WTC11 (cell line): ENCODE results near the gene RNF146. TPM values are rescaled to one million over a fixed set of nuclear protein-coding genes. Genes with fewer than 3 reads are reported as not detected.

Source experiments
- ATAC-seq: fragments of 200-7000 bp; cut with Tn5 transposase; 2 replicates; pipeline ENCODE4 v1.10.0; 2021; ENCODE audit warnings: mild to moderate bottlenecking, moderate library complexity
- CTCF ChIA-PET: fragments of 300-600 bp; sonication (Branson Sonifier 250); formaldehyde crosslinking; loops from one replicate; lab custom pipeline; 2021; ENCODE audit warnings: antibody characterized with exemption; lab: Charles Lee
- POLR2A ChIA-PET: fragments of 350-600 bp; sonication (Branson Sonifier 250); formaldehyde crosslinking; loops from one replicate; lab custom pipeline; 2021; ENCODE audit warnings: antibody characterized with exemption; lab: Charles Lee
- DNase-seq: peaks from one replicate; pipeline ENCODE4 v3.0.0; 2021; ENCODE audit warnings: low spot score
- H3K27ac Mint-ChIP-seq: 2 replicates; pipeline ENCODE4 v1.8.0; 2021; ENCODE audit warnings: mixed read lengths
- H3K27me3 Mint-ChIP-seq: 2 replicates; pipeline ENCODE4 v1.8.0; 2021; ENCODE audit warnings: low read depth, mild to moderate bottlenecking, moderate library complexity, mixed read lengths
- H3K36me3 Mint-ChIP-seq: 2 replicates; pipeline ENCODE4 v1.8.0; 2021; ENCODE audit warnings: mixed read lengths
- H3K4me1 Mint-ChIP-seq: 2 replicates; pipeline ENCODE4 v1.8.0; 2022; ENCODE audit warnings: mixed read lengths
- H3K4me3 Mint-ChIP-seq: 2 replicates; pipeline ENCODE4 v1.8.0; 2021; ENCODE audit warnings: mild to moderate bottlenecking, moderate library complexity, mixed read lengths
- H3K9me3 Mint-ChIP-seq: 2 replicates; pipeline ENCODE4 v1.8.0; 2021; ENCODE audit warnings: mixed read lengths
- AFF4 ChIP-seq: sonication (generic); formaldehyde crosslinking; IDR thresholded peaks from 2 replicates; pipeline ENCODE4 v1.8.1; 2023; ENCODE audit warnings: mild to moderate bottlenecking, missing genetic modification reagents, borderline replicate concordance
- ATF3 ChIP-seq: sonication (generic); formaldehyde crosslinking; conservative IDR thresholded peaks from 2 replicates; pipeline ENCODE4 v1.8.1; 2022; ENCODE audit warnings: mild to moderate bottlenecking, missing genetic modification reagents
- E2F5 ChIP-seq: sonication (generic); formaldehyde crosslinking; IDR thresholded peaks from 2 replicates; pipeline ENCODE4 v1.8.1; 2022; ENCODE audit warnings: mild to moderate bottlenecking, moderate library complexity, missing genetic modification reagents
- ETV6 ChIP-seq: sonication (generic); formaldehyde crosslinking; IDR thresholded peaks from 2 replicates; pipeline ENCODE4 v1.8.1; 2022; ENCODE audit warnings: mild to moderate bottlenecking, missing genetic modification reagents
- FOXJ3 ChIP-seq: sonication (generic); formaldehyde crosslinking; IDR thresholded peaks from 2 replicates; pipeline ENCODE4 v1.9.0; 2021; ENCODE audit warnings: missing genetic modification reagents, mild to moderate bottlenecking, borderline replicate concordance
- FOXK1 ChIP-seq: sonication (generic); formaldehyde crosslinking; IDR thresholded peaks from 2 replicates; pipeline ENCODE4 v1.8.0; 2022; ENCODE audit warnings: mild to moderate bottlenecking, moderate library complexity, missing genetic modification reagents
- FOXP1 ChIP-seq: sonication (generic); formaldehyde crosslinking; IDR thresholded peaks from 2 replicates; pipeline ENCODE4 v1.8.0; 2022; ENCODE audit warnings: missing genetic modification reagents, mild to moderate bottlenecking, moderate library complexity, borderline replicate concordance
- FOXP4 ChIP-seq: sonication (generic); formaldehyde crosslinking; IDR thresholded peaks from 2 replicates; pipeline ENCODE4 v1.8.0; 2022; ENCODE audit warnings: mild to moderate bottlenecking, missing genetic modification reagents
- GTF2I ChIP-seq: fragments of 250-450 bp; sonication (Bioruptor Pico); conservative IDR thresholded peaks from 2 replicates; pipeline ENCODE4 v1.4.0; 2021; ENCODE audit warnings: mild to moderate bottlenecking
- IRF1 ChIP-seq: sonication (generic); formaldehyde crosslinking; IDR thresholded peaks from 2 replicates; pipeline ENCODE4 v1.8.0; 2023; ENCODE audit warnings: missing genetic modification reagents
- MXD4 ChIP-seq: fragments of 250-450 bp; sonication (Bioruptor Pico); IDR thresholded peaks from 2 replicates; pipeline ENCODE4 v1.8.0; 2021; ENCODE audit warnings: mild to moderate bottlenecking, moderate library complexity, borderline replicate concordance
- NFATC4 ChIP-seq: fragments of 250-450 bp; sonication (Bioruptor Pico); IDR thresholded peaks from 2 replicates; pipeline ENCODE4 v1.9.0; 2021; ENCODE audit warnings: mild to moderate bottlenecking
- NR2C2 ChIP-seq: sonication (generic); formaldehyde crosslinking; IDR thresholded peaks from 2 replicates; pipeline ENCODE4 v1.8.0; 2022; ENCODE audit warnings: mild to moderate bottlenecking, missing genetic modification reagents
- SMAD3 ChIP-seq: sonication (generic); formaldehyde crosslinking; IDR thresholded peaks from 2 replicates; pipeline ENCODE4 v1.8.0; 2022; ENCODE audit warnings: missing genetic modification reagents, mild to moderate bottlenecking, borderline replicate concordance
- TCF7 ChIP-seq: sonication (generic); formaldehyde crosslinking; IDR thresholded peaks from 2 replicates; pipeline ENCODE4 v1.8.0; 2022; ENCODE audit warnings: mild to moderate bottlenecking, low read depth, missing genetic modification reagents, moderate library complexity
- USF2 ChIP-seq: sonication (generic); formaldehyde crosslinking; IDR thresholded peaks from 2 replicates; pipeline ENCODE4 v1.8.1; 2023; ENCODE audit warnings: mild to moderate bottlenecking, missing genetic modification reagents, moderate library complexity
- ZNF532 ChIP-seq: fragments of 250-450 bp; sonication (Bioruptor Pico); IDR thresholded peaks from 2 replicates; pipeline ENCODE4 v1.9.0; 2021; ENCODE audit warnings: mild to moderate bottlenecking, borderline replicate concordance
- total RNA-seq: library from RNA; stranded (reverse); gene quantifications from 3 replicates; pipeline ENCODE4 v1.2.3, GENCODE V29; 2021
- TF ChIP-seq, protein P1 (sequence below): sonication (generic); formaldehyde crosslinking; IDR thresholded peaks from 2 replicates; pipeline ENCODE4 v1.8.0; 2022; ENCODE audit warnings: mild to moderate bottlenecking, missing genetic modification reagents
- TF ChIP-seq, protein P2 (sequence below): fragments of 250-450 bp; sonication (Bioruptor Pico); IDR thresholded peaks from 2 replicates; pipeline ENCODE4 v1.9.0; 2021; ENCODE audit warnings: mild to moderate bottlenecking

Gene RNF146
- total RNA-seq, 1 experiment from 2014 or later: 27.3 TPM

DNA sequence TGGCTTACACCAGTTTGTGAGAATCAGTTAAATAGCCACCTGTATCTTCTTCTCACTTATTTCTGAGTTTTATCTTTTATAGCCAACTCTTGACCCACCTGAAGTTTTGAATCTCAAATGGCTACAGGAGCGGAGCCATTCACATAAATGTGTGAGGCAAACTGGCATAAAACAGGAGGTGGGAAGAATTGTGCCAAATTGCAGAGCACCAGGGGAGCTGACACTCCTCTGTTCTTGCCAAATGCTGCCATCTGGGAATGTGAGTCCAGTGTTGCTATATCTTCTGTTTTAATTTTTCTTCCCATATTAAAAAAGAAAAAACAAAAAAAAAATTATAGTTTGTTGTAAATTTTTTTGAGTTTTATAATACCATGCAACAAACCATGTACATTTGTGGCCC, 17.0 kb upstream of the RNF146 start:
- TF ChIP-seq FOXP4 (CRISPR knock-in tag) (no peak), NFATC4 (CRISPR knock-in tag) (no peak), ATF3 (CRISPR knock-in tag) (no peak), FOXK1 (CRISPR knock-in tag) (no peak)
- no peak overlapping the region for H3K27ac Mint-ChIP-seq
- no peaks in the 10 kb centered on the region for H3K4me1 Mint-ChIP-seq
- POLR2A ChIA-PET: interaction anchor here (0.5 kb wide), 1 partner anchor 1668 kb away, joined by 4 read pairs; no protein-coding TSS in a partner anchor
- no peak for ATAC-seq
- CTCF ChIA-PET: no interaction called here
- no peak for DNase-seq
- H3K27me3 Mint-ChIP-seq: no peaks in the 10 kb centered on the region
- H3K9me3 Mint-ChIP-seq: no peaks in the 10 kb centered on the region
- H3K36me3 Mint-ChIP-seq: no peaks in the 10 kb centered on the region
- H3K4me3 Mint-ChIP-seq: no peak overlapping the region

GRCh38 chr6:127255286-127255685, 11.4 kb upstream of the RNF146 start:
- Mint-ChIP-seq H3K4me3 (no peak overlapping the region), H3K27me3 (no peaks in the 10 kb centered on the region), H3K4me1 (no peaks in the 10 kb centered on the region), H3K36me3 (no peaks in the 10 kb centered on the region), H3K9me3 (no peaks in the 10 kb centered on the region), H3K27ac (no peak overlapping the region)
- ChIA-PET CTCF (no interaction called here), POLR2A (no interaction called here)
- ATAC-seq: no peak
- DNase-seq: no peak
- TF ChIP-seq NR2C2 (no peak), SMAD3 (CRISPR knock-in tag) (no peak), ZNF532 (CRISPR knock-in tag) (no peak), MXD4 (CRISPR knock-in tag) (no peak), FOXP1 (CRISPR knock-in tag) (no peak), TCF7 (CRISPR knock-in tag) (no peak), FOXJ3 (CRISPR knock-in tag) (no peak), ETV6 (CRISPR knock-in tag) (no peak), GTF2I (CRISPR knock-in tag) (no peak), USF2 (CRISPR knock-in tag) (no peak), IRF1 (CRISPR knock-in tag) (no peak), AFF4 (CRISPR knock-in tag) (no peak), E2F5 (CRISPR knock-in tag) (no peak)
- TF ChIP-seq, protein P1, sequence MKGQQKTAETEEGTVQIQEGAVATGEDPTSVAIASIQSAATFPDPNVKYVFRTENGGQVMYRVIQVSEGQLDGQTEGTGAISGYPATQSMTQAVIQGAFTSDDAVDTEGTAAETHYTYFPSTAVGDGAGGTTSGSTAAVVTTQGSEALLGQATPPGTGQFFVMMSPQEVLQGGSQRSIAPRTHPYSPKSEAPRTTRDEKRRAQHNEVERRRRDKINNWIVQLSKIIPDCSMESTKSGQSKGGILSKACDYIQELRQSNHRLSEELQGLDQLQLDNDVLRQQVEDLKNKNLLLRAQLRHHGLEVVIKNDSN (CRISPR knock-in tag): no peak
- TF ChIP-seq, protein P2, sequence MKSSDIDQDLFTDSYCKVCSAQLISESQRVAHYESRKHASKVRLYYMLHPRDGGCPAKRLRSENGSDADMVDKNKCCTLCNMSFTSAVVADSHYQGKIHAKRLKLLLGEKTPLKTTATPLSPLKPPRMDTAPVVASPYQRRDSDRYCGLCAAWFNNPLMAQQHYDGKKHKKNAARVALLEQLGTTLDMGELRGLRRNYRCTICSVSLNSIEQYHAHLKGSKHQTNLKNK (CRISPR knock-in tag): no peak
